Measurements from ENCODE around the gene ZGRF1.
A peak's percentile ranks its signal among the peaks of the same experiment; 100 is the strongest.
"Not testable (repeated sequence)": the region's sequence is repeated elsewhere in the genome, so short reads cannot be mapped to it uniquely, and the experiment has no call there.

ZGRF1 gene

GRCh38 chr4:112642526-112642925, 5.8 kb upstream of the ZGRF1 start:
- no peak overlapping the region for H3K4me3 ChIP-seq (ENCODE audit: low read depth, low read length)
- no peak for DNase-seq (ENCODE audit: low read depth)
- no peak for TF ChIP-seq CTCF (IDR thresholded peaks at IDR 0.05; ENCODE audit: low read depth, low read length, missing control alignments)
- in situ Hi-C loops (cut with HindIII; ENCODE audit: low sequenced_read_pairs), result no loop called here

- no peak for DNase-seq (ENCODE audit: low read depth)
- no peak for TF ChIP-seq CTCF (IDR thresholded peaks at IDR 0.05; ENCODE audit: low read depth, low read length, missing control alignments)
- in situ Hi-C loops (cut with HindIII; ENCODE audit: low sequenced_read_pairs), result no loop called here
- H3K4me3 ChIP-seq (ENCODE audit: low read depth, low read length), result peak overlapping the region; percentile 65
These were observed 800 bp upstream of the ZGRF1 start for GRCh38 chr4:112637552-112637866.

GRCh38 chr4:112633477-112634235, 3.1 kb downstream of the ZGRF1 start:
- TF ChIP-seq CTCF (IDR thresholded peaks at IDR 0.05; ENCODE audit: low read depth, low read length, missing control alignments), result peak; percentile 41
- no peak overlapping the region for H3K4me3 ChIP-seq (ENCODE audit: low read depth, low read length)
- in situ Hi-C loops (cut with HindIII; ENCODE audit: low sequenced_read_pairs), result no loop called here
- DNase-seq (ENCODE audit: low read depth), result no peak

GRCh38 chr4:112626228-112626627, 10.5 kb downstream of the ZGRF1 start:
- no peak overlapping the region for H3K4me3 ChIP-seq (ENCODE audit: low read depth, low read length)
- TF ChIP-seq CTCF (IDR thresholded peaks at IDR 0.05; ENCODE audit: low read depth, low read length, missing control alignments), result no peak
- no peak for DNase-seq (ENCODE audit: low read depth)
- in situ Hi-C loops (cut with HindIII; ENCODE audit: low sequenced_read_pairs), result no loop called here

GRCh38 chr4:112616984-112617383, 19.7 kb downstream of the ZGRF1 start:
- in situ Hi-C loops (cut with HindIII; ENCODE audit: low sequenced_read_pairs), result no loop called here
- no peak for TF ChIP-seq CTCF (IDR thresholded peaks at IDR 0.05; ENCODE audit: low read depth, low read length, missing control alignments)
- no peak for DNase-seq (ENCODE audit: low read depth)

GRCh38 chr4:112612814-112613213, 23.9 kb downstream of the ZGRF1 start:
- in situ Hi-C loops (cut with HindIII; ENCODE audit: low sequenced_read_pairs), result not testable (repeated sequence)

More at GRCh38 chr4:112616984-112617383, 19.7 kb downstream of the ZGRF1 start:
- H3K4me3 ChIP-seq (ENCODE audit: low read depth, low read length), result no peak overlapping the region

GRCh38 chr4:112604589-112604988, 32.1 kb downstream of the ZGRF1 start:
- in situ Hi-C loops (cut with HindIII; ENCODE audit: low sequenced_read_pairs), result no loop called here
- H3K4me3 ChIP-seq (ENCODE audit: low read depth, low read length), result no peak overlapping the region
- TF ChIP-seq CTCF (IDR thresholded peaks at IDR 0.05; ENCODE audit: low read depth, low read length, missing control alignments), result peak; percentile 68
- peak; percentile 57 for DNase-seq (ENCODE audit: low read depth)

More at GRCh38 chr4:112612814-112613213, 23.9 kb downstream of the ZGRF1 start:
- not testable (repeated sequence) for DNase-seq (ENCODE audit: low read depth); H3K4me3 ChIP-seq (ENCODE audit: low read depth, low read length)
